ENCODE results near the gene GRIN2D.

The GRIN2D gene

DNA sequence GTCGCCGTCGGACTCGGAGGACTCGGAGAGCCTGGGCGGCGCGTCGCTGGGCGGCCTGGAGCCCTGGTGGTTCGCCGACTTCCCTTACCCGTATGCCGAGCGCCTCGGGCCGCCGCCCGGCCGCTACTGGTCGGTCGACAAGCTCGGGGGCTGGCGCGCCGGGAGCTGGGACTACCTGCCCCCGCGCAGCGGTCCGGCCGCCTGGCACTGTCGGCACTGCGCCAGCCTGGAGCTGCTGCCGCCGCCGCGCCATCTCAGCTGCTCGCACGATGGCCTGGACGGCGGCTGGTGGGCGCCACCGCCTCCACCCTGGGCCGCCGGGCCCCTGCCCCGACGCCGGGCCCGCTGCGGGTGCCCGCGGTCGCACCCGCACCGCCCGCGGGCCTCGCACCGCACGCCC is 49.8 kb downstream of the GRIN2D start:
- peak; percentile 50 for DNase-seq

Measured in hematopoietic multipotent progenitor cell treated with erythropoietin and hydrocortisone succinate and interleukin-3 and kit ligand, for 6 days (in vitro differentiated cells).